RPMI7951 (cell line): ENCODE data around the gene RAPGEF6. TPM values are rescaled to one million over a fixed set of nuclear protein-coding genes. Genes with fewer than 3 reads are reported as not detected.

ENCODE experiments used
- DNase-seq: peaks from one replicate; pipeline ENCODE4 v3.0.0-alpha.2; 2012; ENCODE audit warnings: low read depth
- total RNA-seq: library from RNA; depleted of rRNA; stranded (reverse); fragments of >200 nt; shearing (Covaris generic); gene quantifications from 2 replicates; pipeline ENCODE4 v1.2.3, GENCODE V29; 2014; rRNA removed

RAPGEF6 gene
- 10.1 and 10.8 TPM in 2 replicates for total RNA-seq

- DNase-seq, result peak; percentile 99
Observed at GRCh38 chr5:131634996-131635683, at the start of gene RAPGEF6. Gene RAPGEF6 (minus strand): TSS chr5:131635229. CDS start chr5:131635030, 199 bp downstream.

GRCh38 chr5:131684595-131684994 is 49.6 kb upstream of the RAPGEF6 start:
- no peak for DNase-seq

GRCh38 chr5:131684051-131684450 is 49.0 kb upstream of the RAPGEF6 start:
- DNase-seq, result no peak

DNA sequence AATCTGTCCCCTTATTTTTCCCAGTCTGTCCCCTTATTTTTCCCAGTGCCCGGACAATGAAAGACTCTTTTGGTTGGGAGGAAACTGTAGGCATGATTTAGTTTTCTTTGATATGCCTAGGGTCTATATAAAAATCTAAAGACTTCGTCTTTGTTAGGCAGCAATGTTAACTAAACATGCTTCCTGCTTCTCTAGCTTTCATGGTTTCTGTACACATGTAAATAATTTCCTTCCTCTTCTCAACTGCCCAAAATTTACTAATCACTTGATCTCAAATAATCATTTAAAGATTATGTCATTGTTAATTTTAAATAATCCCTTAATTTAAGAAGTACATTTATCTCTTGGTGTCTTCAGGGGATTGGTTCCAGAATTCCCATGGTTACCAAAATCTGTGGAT is 47.8 kb upstream of the RAPGEF6 start:
- no peak for DNase-seq

GRCh38 chr5:131682175-131682574 is 47.1 kb upstream of the RAPGEF6 start:
- DNase-seq, result no peak

DNA sequence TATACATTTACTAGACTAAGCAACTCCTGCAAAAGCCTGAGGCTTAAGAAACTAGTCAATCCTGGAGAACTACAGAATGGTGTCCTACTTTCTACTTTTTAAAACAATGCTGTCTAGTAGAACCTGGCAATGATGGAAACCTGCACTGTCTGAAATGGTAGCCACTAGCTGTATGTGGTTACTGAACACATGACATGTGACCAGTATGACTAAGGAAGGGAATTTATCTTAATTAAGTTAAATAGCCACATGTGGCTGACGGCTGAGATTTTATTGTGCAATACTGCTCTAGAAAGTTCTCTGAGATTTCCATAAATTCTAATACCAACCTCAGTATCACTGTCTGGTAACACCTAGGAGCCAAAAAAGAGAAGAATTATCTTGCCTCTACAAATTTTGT is 44.9 kb upstream of the RAPGEF6 start:
- peak; percentile 85 for DNase-seq

- DNase-seq, result peak; percentile 3
Observed at GRCh38 chr5:131678273-131678672, 43.2 kb upstream of the RAPGEF6 start.

DNA sequence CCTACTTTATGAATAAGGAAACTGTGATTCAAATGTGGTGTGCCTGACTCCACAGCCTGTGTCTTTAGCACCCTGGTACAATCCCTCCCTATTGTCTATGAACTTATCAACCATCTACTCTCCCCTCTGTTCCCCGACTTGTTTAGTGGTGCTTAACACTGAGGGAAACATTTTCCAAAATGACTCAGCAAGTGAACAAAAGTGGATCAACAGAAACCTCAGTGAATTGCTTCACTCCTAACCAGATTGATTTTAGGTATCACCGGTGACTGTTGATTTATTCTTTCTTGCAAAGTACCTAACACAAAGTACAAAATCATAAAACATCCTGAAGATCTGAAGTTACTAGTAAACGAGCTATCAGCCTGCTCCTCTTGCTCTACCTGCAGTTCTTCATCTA is 42.1 kb upstream of the RAPGEF6 start:
- DNase-seq, result no peak

DNA sequence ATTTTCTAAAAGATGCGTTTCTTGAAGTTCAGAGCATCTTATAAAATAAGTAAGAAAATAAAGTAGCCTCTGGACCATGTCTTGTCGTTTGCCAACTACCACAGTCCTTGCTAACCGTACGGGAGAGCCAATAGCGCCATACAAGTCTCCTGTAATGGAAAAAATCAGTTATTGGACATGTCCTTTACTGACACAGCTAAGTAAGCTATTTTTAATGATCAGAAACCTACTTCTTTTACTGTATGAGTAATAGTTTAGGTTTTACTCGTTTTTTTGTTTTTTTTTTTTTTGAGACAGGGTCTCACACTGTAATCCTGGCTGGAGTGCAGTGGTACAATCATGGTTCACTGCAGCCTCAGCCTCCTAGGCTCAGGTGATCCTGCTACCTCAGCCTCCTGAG is 37.7 kb upstream of the RAPGEF6 start:
- no peak for DNase-seq

GRCh38 chr5:131671994-131672655 is 37.1 kb upstream of the RAPGEF6 start:
- DNase-seq, result no peak

- DNase-seq, result no peak
Observed at GRCh38 chr5:131671409-131671808, 36.4 kb upstream of the RAPGEF6 start.

GRCh38 chr5:131664929-131665328 is 29.9 kb upstream of the RAPGEF6 start:
- no peak for DNase-seq

- DNase-seq, result peak; percentile 23
Observed at GRCh38 chr5:131661933-131662332, 26.9 kb upstream of the RAPGEF6 start.

GRCh38 chr5:131659841-131660240 is 24.8 kb upstream of the RAPGEF6 start:
- DNase-seq, result no peak

DNA sequence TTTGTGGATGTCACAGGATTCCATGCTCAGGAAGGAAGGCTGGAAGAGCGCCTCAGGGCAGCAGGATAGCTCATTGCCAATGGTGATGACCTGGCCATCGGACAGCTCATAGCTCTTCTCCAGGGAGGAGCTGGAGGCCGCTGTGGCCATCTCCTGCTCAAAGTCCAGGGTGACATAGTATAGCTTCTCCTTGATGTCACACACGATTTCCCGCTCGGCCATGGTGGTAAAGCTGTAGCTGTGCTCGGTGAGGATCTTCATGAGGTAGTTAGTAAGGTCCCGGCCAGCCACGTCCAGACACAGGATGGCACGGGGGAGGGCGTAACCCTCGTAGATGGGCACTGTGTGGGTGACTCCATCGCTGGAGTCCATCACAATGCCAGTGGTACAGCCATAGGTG is 24.3 kb upstream of the RAPGEF6 start:
- no peak for DNase-seq

- no peak for DNase-seq
Observed at GRCh38 chr5:131654776-131655175, 19.7 kb upstream of the RAPGEF6 start.

DNA sequence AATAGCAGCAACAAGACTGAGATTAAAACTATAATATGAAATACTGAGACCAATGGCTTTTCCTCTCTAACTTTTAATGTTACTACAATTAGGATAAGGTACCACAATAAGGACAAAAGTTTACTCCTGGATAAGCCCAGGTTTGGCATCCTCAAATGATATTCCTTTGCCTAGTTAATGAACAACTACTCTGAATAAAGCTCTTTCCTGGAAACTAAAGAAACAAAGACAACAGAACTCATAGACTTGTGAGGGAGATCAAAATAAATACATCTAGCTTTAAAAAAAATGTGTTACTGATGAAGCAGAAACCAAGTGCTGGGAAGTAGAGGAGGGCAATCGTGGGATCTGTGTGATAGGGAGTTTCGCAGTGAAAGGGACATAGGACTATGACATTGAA is 19.3 kb upstream of the RAPGEF6 start:
- no peak for DNase-seq

- no peak for DNase-seq
Observed at GRCh38 chr5:131649161-131649560, 14.1 kb upstream of the RAPGEF6 start.

GRCh38 chr5:131647048-131647769 is 12.2 kb upstream of the RAPGEF6 start:
- DNase-seq, result no peak

DNA sequence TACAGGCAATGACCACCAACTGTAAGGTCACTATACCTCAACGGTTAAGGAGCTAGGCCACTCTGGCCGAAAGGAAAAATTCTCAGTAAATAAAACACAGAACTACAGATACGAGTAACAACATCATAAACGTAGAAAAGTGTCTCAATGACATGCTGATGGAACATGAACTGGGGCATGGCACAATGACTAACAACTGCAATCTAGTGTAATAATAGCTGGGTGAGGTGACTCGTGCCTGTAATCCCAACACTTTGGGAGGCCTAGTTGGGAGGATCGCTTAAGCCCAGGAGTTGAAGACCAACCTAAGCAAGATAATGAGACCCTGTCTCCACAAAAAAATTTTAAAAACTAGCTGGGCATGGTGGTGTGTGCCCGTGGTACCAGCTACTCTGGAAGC is 9.8 kb upstream of the RAPGEF6 start:
- DNase-seq, result no peak

GRCh38 chr5:131644370-131644769 is 9.3 kb upstream of the RAPGEF6 start:
- DNase-seq, result no peak

DNA sequence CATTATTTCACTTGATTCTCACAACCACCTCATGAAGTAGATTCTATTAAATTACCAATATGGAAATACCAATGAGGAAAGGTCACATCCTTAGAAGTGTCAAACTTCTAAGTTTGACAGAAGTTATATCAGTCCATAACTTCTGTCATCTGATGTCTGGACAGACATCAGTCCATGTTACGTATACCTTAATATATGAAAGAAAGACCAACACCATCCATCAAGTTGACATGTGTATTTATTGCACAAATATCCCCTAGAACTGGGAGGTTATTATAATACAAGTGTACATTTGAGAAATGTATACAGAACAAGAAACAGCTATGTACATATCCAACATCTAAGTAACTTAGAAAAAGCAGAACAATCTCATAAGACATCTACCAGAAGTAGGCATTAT is 6.5 kb upstream of the RAPGEF6 start:
- no peak for DNase-seq
